ENCODE results near the gene SEZ6L2.
A peak's percentile ranks its signal among the peaks of the same experiment; 100 is the strongest.

Gene SEZ6L2

DNA sequence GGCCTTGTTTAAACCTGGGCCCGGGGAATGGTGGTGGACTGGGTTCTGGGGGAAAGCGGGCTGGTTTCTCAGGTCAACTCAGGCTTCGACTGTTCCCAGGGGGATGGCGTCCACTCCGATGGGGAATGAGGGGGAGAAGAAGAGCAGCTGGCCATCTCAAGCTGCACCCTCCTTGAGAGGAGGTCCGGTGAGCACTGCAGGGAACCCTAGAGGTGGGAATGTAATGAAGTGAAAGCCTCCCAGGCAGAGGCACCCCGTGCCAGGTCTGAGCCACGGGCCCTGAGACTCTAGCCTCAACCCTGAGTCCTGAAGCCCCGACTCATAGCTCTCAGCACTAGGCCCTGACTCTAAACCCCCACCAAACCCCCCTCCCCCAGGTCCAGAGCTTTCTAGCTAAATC, 35.1 kb downstream of the SEZ6L2 start:
- no peak for TF ChIP-seq EZH2phosphoT487 (IDR thresholded peaks at IDR 0.05; ENCODE audit: low read length)
- TF ChIP-seq EZH2 (optimal IDR thresholded peaks at IDR 0.05; ENCODE audit: low read depth, low read length), result no peak
- TF ChIP-seq, protein P1, sequence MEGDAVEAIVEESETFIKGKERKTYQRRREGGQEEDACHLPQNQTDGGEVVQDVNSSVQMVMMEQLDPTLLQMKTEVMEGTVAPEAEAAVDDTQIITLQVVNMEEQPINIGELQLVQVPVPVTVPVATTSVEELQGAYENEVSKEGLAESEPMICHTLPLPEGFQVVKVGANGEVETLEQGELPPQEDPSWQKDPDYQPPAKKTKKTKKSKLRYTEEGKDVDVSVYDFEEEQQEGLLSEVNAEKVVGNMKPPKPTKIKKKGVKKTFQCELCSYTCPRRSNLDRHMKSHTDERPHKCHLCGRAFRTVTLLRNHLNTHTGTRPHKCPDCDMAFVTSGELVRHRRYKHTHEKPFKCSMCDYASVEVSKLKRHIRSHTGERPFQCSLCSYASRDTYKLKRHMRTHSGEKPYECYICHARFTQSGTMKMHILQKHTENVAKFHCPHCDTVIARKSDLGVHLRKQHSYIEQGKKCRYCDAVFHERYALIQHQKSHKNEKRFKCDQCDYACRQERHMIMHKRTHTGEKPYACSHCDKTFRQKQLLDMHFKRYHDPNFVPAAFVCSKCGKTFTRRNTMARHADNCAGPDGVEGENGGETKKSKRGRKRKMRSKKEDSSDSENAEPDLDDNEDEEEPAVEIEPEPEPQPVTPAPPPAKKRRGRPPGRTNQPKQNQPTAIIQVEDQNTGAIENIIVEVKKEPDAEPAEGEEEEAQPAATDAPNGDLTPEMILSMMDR (IDR thresholded peaks at IDR 0.05; ENCODE audit: low read length), result no peak
- Histone ChIP-seq H3K4me1 (ENCODE audit: low read length) (no peaks in the 10 kb centered on the region), H3F3A (ENCODE audit: insufficient read depth, low read length) (no peaks in the 10 kb centered on the region), H3K9me3 (replicated peaks; ENCODE audit: insufficient read depth, low read length) (no peaks in the 10 kb centered on the region), H3K36me3 (replicated peaks; ENCODE audit: insufficient read depth, low read length) (no peaks in the 10 kb centered on the region), H3K79me2 (ENCODE audit: low read length) (peaks cover 16% of the 10 kb centered on the region), H2AFZ (ENCODE audit: low read length) (no peak overlapping the region), H3K9ac (ENCODE audit: low read length) (no peak overlapping the region), H3K4me2 (ENCODE audit: low read depth, low read length) (no peak overlapping the region), H4K20me1 (ENCODE audit: insufficient read depth, low read length) (no peaks in the 10 kb centered on the region), H3K4me3 (ENCODE audit: low read length) (no peak overlapping the region), H3K27me3 (replicated peaks; ENCODE audit: insufficient read depth, low read length) (peaks cover 20% of the 10 kb centered on the region; the same call in 1 of the 2 replicates), H3K9me2 (replicated peaks; ENCODE audit: insufficient read depth, low read length) (no peaks in the 10 kb centered on the region), H3K27ac (ENCODE audit: low read length) (no peak overlapping the region)
- DNase-seq, result no peak

DNA sequence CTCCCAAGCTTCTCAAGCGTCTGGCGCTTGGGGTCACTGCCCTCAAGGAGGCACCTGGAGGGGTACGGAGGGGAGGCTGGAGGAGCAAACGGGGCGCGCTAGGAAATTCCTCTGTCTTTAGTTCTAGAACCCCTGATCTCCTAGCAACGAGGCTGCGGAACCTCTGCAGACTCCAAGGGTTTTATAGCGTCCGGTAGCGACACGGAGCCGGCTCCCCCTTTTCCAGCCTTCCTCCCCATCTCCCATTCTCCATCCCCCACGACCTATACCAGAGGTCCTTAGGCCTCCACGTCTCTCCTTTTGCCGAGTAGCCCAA, 35.7 kb downstream of the SEZ6L2 start:
- Histone ChIP-seq H3K36me3 (replicated peaks; ENCODE audit: insufficient read depth, low read length) (no peaks in the 10 kb centered on the region), H3K9me3 (replicated peaks; ENCODE audit: insufficient read depth, low read length) (no peaks in the 10 kb centered on the region), H3F3A (ENCODE audit: insufficient read depth, low read length) (no peaks in the 10 kb centered on the region), H3K27me3 (replicated peaks; ENCODE audit: insufficient read depth, low read length) (peaks cover 17% of the 10 kb centered on the region; the same call in 1 of the 2 replicates), H3K9ac (ENCODE audit: low read length) (no peak overlapping the region), H2AFZ (ENCODE audit: low read length) (peak overlapping the region; percentile 5; the same call in 1 of the 2 replicates), H3K9me2 (replicated peaks; ENCODE audit: insufficient read depth, low read length) (no peaks in the 10 kb centered on the region), H3K79me2 (ENCODE audit: low read length) (peaks cover 16% of the 10 kb centered on the region), H3K4me2 (ENCODE audit: low read depth, low read length) (peak overlapping the region; percentile 29; the same call in 1 of the 2 replicates), H3K4me3 (ENCODE audit: low read length) (no peak overlapping the region), H3K4me1 (ENCODE audit: low read length) (no peaks in the 10 kb centered on the region), H3K27ac (ENCODE audit: low read length) (no peak overlapping the region), H4K20me1 (ENCODE audit: insufficient read depth, low read length) (no peaks in the 10 kb centered on the region)
- DNase-seq, result no peak
- TF ChIP-seq EZH2 (optimal IDR thresholded peaks at IDR 0.05; ENCODE audit: low read depth, low read length) (no peak), EZH2phosphoT487 (IDR thresholded peaks at IDR 0.05; ENCODE audit: low read length) (no peak)
- TF ChIP-seq, protein P1 (IDR thresholded peaks at IDR 0.05; ENCODE audit: low read length), result no peak

DNA sequence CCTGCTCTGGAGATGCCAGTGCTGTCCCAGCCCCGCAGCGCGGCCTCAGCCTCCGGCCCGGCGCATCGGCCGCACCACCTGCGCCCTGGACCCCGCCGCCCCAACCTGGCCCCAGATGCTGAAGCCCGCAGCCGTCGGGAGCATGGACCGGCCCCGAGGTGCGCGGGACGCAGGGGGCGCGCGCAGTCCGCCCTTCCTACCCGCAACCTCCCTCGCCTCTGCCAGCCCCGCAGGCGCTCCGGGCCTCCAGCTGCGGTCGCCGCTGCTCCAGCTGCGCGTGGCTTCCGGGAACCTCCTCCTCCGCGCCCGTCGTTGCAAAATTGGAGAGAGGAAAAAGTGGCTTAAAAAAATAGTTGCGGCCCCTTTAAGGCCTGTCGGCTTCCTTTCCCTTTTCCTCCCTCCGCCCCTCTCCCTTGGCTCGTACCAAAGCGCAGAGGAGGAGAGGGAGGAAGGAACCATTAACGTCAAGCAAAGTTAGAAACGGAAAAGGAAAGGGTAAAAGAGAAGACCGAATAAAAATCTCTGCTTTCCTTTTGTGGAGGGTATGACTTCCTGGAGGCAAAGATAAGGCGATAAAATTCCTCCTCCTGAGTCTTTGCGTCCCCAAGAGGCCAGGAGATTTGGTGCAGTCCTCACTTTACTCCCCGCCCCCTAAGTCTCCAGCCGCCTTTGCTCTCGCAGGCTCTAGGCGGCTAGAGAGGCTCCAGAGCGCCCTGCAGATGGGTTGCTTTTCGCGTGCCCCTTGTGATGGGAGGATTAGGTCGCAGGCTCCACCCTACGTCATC, 36.3 kb downstream of the SEZ6L2 start, which contains the start of gene CDIPT:
TSS of gene CDIPT (minus strand) at position 343 of the 785 bp plus-strand sequence. CDS start 369 bp downstream, outside the sequence.
- Histone ChIP-seq H4K20me1 (ENCODE audit: insufficient read depth, low read length) (no peaks in the 10 kb centered on the region), H2AFZ (ENCODE audit: low read length) (peak within 1 kb of the TSS; percentile 75), H3K27me3 (replicated peaks; ENCODE audit: insufficient read depth, low read length) (peaks cover 14% of the 10 kb centered on the region; the same call in 1 of the 2 replicates), H3K4me2 (ENCODE audit: low read depth, low read length) (peak within 1 kb of the TSS; percentile 84), H3F3A (ENCODE audit: insufficient read depth, low read length) (no peaks in the 10 kb centered on the region), H3K4me1 (ENCODE audit: low read length) (no peaks in the 10 kb centered on the region), H3K9me2 (replicated peaks; ENCODE audit: insufficient read depth, low read length) (no peaks in the 10 kb centered on the region), H3K4me3 (ENCODE audit: low read length) (peak within 1 kb of the TSS; percentile 84), H3K27ac (ENCODE audit: low read length) (peak within 1 kb of the TSS; percentile 83; the same call in 1 of the 2 replicates), H3K79me2 (ENCODE audit: low read length) (peaks cover 16% of the 10 kb centered on the region), H3K9ac (ENCODE audit: low read length) (peak within 1 kb of the TSS; percentile 86), H3K9me3 (replicated peaks; ENCODE audit: insufficient read depth, low read length) (no peaks in the 10 kb centered on the region), H3K36me3 (replicated peaks; ENCODE audit: insufficient read depth, low read length) (no peaks in the 10 kb centered on the region)
- no peak for TF ChIP-seq EZH2phosphoT487 (IDR thresholded peaks at IDR 0.05; ENCODE audit: low read length)
- TF ChIP-seq, protein P1 (IDR thresholded peaks at IDR 0.05; ENCODE audit: low read length), result peak; percentile 84
- peak; percentile 98 for DNase-seq
